GM18508 (cell line): ENCODE results near the gene LYRM9.

Experiments
- ATAC-seq: cut with Tn5 transposase; IDR thresholded peaks from one replicate; pipeline ENCODE4 v1.9.1; 2021; ENCODE audit warnings: moderate number of reproducible peaks; ENCODE audit not compliant: insufficient read depth, unreplicated experiment

The LYRM9 gene

GRCh38 chr17:27882162-27882840, 10.9 kb downstream of the LYRM9 start:
- no peak for ATAC-seq

- no peak for ATAC-seq
Observed at GRCh38 chr17:27879987-27880608, 13.1 kb downstream of the LYRM9 start.

- ATAC-seq, result no peak
Observed at GRCh38 chr17:27878776-27879562, 14.2 kb downstream of the LYRM9 start.

- no peak for ATAC-seq
Observed at GRCh38 chr17:27873746-27874145, 19.4 kb downstream of the LYRM9 start.

- no peak for ATAC-seq
Observed at GRCh38 chr17:27873211-27873610, 20.0 kb downstream of the LYRM9 start.

GRCh38 chr17:27872776-27873175, 20.4 kb downstream of the LYRM9 start:
- ATAC-seq, result no peak

GRCh38 chr17:27871407-27871806, 21.8 kb downstream of the LYRM9 start:
- no peak for ATAC-seq

- no peak for ATAC-seq
Observed at GRCh38 chr17:27870345-27870744, 22.8 kb downstream of the LYRM9 start.

GRCh38 chr17:27868565-27868964, 24.6 kb downstream of the LYRM9 start:
- no peak for ATAC-seq

GRCh38 chr17:27862840-27863239, 30.3 kb downstream of the LYRM9 start:
- no peak for ATAC-seq

- ATAC-seq, result no peak
Observed at GRCh38 chr17:27862004-27862403, 31.2 kb downstream of the LYRM9 start.

GRCh38 chr17:27860971-27861664, 32.0 kb downstream of the LYRM9 start:
- ATAC-seq, result no peak

GRCh38 chr17:27858621-27859305, 34.4 kb downstream of the LYRM9 start:
- no peak for ATAC-seq

- no peak for ATAC-seq
Observed at GRCh38 chr17:27856676-27857432, 36.3 kb downstream of the LYRM9 start.

GRCh38 chr17:27855454-27855853, 37.7 kb downstream of the LYRM9 start:
- no peak for ATAC-seq

- ATAC-seq, result no peak
Observed at GRCh38 chr17:27854163-27854562, 39.0 kb downstream of the LYRM9 start.

GRCh38 chr17:27853091-27853490, 40.1 kb downstream of the LYRM9 start:
- ATAC-seq, result no peak

GRCh38 chr17:27849474-27850185, 43.5 kb downstream of the LYRM9 start:
- ATAC-seq, result no peak

- ATAC-seq, result no peak
Observed at GRCh38 chr17:27848931-27849330, 44.2 kb downstream of the LYRM9 start.
